Erythroblast (primary cell): ENCODE results near the gene DNAH17.

Experiments
- GATA1 ChIP-seq: IDR thresholded peaks from 2 replicates; pipeline ENCODE4 v1.6.1; 2011; ENCODE audit warnings: low read depth, mild to moderate bottlenecking, control low read depth, low read length, moderate library complexity
- POLR2A ChIP-seq: IDR thresholded peaks from 2 replicates; pipeline ENCODE4 v1.6.1; 2011; ENCODE audit warnings: mild to moderate bottlenecking, low read length

DNA sequence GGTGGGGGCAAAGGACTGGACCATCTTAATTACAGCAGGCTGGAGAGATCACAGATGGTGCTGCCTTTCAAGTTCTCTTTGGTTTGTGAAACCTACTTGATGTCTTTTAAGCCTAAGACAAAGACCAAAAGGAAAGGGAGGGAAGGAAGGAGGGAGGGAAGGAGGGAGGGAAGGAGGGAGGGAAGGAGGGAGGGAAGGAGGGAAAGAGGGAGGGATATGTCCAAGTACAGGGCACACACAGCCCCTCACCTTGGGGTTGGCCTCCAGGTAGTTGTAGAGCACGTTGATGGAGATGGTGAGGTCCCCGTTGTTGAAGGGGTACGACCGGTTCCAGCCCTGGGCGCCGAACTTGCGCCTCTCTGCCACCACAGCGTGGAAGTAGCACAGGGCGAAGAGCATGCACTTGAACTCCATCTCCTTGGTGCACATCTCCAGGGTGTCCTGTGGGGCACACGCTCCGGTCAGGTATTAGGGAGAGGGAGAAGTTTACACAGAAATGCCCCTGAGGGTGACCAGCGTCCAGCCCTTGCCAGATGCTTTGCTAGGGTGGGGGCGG, 143.3 kb downstream of the DNAH17 start:
- TF ChIP-seq POLR2A: no peak
- TF ChIP-seq GATA1: no peak
